HG02938 (cell line): ENCODE measurements around the gene MORN5.

Experiments used
- ATAC-seq: cut with Tn5 transposase; IDR thresholded peaks from one replicate; pipeline ENCODE4 v1.9.1; 2021; ENCODE audit warnings: mild to moderate bottlenecking, moderate library complexity; ENCODE audit not compliant: unreplicated experiment

MORN5 gene

GRCh38 chr9:122124528-122124927 is 35.2 kb upstream of the MORN5 start:
- no peak for ATAC-seq

DNA sequence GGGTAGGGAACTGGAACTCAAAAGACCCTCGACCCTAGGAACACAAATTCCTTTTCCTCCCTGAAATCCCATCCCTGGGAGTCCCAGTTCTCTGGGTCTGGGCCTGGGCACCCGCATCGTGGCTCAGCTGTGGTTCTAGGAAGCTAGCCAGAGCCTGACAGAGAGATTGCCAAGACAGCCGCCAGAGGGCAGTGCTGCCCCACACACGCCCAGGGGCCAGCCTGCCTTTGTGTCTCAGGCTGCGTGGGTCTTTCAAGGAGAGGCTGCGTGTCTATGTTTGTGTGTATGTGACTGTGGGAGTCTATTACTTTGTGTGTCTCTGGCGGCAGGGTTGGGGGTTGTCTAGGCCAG is 34.6 kb upstream of the MORN5 start:
- ATAC-seq: peak; percentile 44

DNA sequence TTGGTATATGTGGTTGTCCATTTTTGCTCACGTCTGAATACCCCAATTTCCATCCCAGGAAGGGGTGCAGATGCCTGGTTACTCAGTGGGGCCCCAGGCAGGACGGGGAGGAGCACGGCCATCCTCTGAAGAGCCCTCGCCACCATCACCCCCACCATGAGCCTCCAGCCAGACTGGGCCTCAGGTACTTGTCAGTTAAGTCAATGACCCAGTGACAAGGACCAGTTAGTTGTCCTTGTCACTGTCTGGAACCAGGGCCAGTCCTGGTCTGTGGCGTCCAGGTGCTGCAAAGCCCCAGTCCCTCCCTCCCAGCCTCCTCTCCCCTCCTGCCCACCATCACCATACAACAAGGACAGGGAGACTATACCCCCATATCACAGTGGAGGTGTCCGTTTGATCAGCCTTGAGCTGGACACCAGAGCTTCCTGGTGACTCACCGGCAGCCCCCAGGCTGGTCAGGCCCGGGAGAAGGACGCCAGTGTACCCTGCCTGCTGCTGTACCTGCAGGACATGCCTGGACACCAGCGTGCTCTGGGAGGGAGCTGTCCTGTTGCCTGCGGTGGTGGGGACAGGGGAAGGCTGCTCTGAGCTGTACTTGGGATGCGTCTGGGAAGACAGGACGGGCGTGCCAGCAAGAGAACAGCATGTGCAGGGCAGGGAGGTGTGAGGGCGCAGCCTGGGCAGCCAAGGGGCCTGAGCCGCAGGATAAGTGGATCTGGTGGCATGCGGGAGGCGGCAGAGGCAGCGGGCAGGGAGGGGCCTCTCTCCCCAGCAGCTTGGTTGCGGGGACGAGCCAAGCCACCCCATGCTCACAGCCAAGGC is 34.0 kb upstream of the MORN5 start:
- ATAC-seq: no peak

DNA sequence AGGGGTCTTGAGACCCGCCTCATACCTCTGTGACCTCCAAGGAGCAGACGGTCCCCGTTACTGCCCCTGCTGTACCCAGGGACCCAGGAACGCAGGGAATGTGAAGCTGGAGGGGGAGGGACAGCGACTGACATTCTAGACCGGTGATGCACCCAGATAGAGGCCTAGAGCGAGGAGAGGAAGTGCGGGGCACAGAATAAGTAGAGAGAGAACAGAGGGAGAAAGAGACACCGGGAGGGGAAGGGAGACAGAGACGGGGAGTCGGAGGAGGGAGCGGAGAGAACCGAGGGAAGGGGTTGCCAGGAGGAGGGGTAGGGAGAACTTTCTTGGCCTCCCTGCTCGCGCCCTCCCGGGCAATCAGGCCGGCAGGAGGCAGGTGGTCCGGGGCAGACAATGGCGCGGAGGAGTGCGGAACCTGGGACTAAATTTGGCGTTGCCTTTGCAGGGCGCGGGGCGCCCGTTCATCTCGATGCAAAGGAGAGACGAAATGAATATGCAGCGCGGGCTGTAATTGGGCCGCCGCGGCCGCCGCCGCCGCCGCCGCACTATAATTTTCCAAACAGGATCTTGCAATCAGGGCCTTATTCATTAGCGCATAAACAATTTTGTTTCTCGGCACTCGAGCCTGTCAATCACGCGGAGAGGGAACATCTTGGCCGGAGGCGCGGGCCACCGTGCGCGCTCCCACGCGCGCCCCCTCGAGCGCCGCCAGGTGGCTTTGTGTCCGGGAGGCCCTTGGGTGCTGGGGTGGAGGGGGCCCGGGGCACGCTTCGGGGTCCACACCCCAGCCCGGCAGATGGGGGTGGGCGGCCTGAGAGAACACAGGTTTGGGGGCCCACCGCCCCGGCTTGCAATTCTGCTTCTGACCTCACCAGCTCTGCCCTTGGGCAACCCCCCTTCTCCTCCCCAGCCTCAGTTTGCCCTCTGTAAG is 33.1 kb upstream of the MORN5 start:
- no peak for ATAC-seq

GRCh38 chr9:122127396-122127798 is 32.3 kb upstream of the MORN5 start:
- ATAC-seq: no peak

- ATAC-seq: no peak
These were observed 31.4 kb upstream of the MORN5 start for GRCh38 chr9:122128007-122128968.

GRCh38 chr9:122128969-122129343 is 30.8 kb upstream of the MORN5 start:
- no peak for ATAC-seq

GRCh38 chr9:122129969-122130368 is 29.7 kb upstream of the MORN5 start:
- no peak for ATAC-seq

DNA sequence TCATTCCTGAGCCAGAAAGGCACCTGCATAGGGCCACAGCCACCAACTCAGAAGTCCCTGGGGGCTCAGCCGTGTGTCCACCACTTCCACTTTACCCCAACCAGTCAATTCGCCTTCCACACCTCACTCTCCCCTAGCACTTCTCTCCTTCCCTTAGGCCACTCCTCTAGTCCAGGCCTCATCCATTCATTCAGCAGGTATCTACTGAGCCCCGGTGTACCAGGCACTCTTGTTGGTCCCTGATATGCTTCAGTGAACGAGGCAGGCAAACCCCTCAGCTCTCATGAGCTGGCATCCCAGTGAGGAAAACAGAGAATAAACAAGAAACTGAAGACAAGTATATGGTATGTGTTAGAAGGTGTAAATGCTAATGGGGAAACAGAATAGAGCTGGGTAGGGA is 28.9 kb upstream of the MORN5 start:
- no peak for ATAC-seq

- no peak for ATAC-seq
These were observed 28.2 kb upstream of the MORN5 start for GRCh38 chr9:122131401-122132001.

GRCh38 chr9:122132539-122132938 is 27.2 kb upstream of the MORN5 start:
- ATAC-seq: no peak

DNA sequence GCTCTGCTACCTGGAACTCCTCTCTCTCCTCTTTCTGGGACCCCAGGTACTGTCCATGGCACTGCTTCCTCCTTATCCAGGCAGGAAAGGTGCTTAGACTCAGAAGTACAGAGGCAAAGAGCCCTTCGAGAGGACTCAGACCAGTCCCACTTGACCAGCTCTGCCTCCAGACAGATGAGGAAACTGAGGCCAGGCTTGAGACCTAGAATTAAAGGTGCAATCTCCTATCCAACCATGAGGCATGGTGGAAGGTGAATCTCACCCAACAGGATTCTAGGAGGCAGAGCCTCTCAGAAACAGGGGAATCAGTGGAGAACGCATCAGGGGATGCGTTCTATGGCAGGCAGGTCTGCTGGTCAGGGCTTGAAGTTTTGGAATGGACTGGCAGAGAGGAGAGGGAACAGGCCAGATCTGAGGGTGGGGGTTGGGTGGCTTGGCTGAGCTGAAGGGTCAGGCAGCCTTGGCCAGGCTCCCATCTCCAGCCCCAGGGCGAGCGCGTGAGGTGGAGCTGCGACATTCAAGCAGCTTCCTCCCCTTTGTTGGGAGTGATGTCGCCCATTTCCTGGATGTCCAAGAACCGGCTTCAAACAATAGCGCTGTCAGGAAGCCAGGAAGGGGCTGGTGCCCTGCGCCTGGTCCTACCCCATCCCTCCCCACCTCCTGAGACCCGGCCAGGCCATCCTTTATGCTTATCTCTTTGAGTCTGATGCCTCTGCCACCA is 26.3 kb upstream of the MORN5 start:
- ATAC-seq: no peak

- ATAC-seq: no peak
These were observed 25.6 kb upstream of the MORN5 start for GRCh38 chr9:122133984-122134535.

GRCh38 chr9:122134822-122135528 is 24.7 kb upstream of the MORN5 start:
- no peak for ATAC-seq

DNA sequence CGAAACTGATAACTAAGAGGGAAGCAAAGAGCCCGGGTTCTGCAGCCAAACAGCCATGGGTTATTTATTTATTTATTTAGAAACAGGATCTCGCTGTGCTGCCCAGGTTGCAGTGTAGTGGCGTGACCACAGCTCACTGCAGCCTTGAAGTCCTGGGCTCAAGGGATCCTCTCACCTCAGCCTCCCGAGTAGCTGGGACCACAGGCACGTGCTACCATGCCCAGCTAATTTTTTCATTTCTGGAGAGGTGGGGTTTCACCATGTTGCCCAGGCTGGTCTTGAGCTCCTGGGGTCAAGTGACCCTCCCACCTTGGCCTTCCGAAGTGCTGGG is 24.2 kb upstream of the MORN5 start:
- no peak for ATAC-seq

DNA sequence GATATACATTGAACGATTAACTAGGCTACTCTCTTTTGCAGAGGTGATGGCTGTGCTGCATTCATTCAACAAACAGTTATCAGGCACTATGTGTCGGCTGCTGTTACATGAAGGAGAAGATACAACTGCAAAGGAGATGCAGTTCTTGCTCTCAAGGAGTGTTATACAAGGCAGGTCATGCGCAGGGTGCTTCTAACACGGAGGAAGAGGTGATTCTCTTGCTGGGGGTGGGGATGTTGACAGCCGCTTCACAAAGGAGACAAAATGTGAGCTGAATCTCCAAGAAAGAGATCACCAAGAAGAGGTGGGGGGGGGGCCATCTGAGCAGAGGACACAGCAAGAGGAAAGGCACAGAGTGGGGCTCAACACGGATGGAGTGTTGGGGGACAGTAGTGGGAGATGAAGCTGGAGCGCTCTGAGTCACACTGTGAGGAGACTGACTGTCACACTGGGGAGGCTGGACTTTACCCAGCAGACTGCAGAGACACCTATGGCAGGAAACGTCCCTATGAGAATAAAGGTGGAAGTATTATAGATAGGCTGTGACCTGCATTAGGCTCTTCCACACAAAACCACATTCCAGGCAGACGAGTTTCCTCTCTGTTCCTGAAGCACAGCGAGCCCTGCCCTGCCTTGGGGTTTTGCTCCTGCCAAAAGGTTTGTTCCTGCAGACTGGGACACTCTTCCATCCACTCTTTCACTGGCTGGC is 21.0 kb upstream of the MORN5 start:
- no peak for ATAC-seq

DNA sequence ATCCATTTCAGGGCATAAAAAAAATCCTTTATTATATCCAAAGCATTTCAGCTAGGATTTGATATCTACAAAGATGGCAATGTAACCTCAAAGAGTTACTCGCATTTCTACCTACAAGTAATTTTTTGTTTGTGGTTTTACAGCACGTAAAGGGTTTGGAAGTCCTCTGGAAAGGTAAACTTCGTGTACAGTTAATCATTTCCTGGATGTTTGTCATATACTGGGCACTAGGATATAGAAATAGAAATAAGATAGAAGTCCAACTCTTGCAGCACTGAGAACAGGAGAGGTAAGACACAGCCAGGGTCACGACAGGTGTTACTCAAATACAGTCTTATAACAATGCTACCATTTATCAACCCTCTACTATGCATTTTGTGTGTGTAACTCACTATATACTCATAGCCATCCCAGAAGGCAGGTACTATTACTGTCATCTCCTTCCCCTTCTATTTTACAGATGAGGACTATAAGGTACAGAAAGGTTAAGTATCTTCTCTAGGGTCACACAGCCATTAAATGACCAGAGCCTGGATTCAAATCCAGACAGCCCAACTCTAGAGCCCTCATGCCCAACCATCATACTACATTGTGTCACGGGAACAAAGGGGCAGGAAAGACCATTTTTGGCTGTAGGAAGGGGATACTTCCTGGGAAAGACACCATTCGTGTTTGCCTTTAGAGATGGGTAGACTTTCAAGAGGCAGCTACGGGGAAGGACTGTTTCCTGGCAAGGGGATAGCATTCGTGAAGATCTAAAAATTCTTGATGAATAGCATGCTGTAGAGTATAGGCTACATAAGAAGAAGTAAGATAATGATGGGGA is 19.1 kb upstream of the MORN5 start:
- ATAC-seq: no peak

- no peak for ATAC-seq
These were observed 18.0 kb upstream of the MORN5 start for GRCh38 chr9:122141671-122142070.
